T47D (cell line): ENCODE results near the gene SOS1.

Source experiments
- DNase-seq, 2 experiments: peaks; one replicate each; pipeline versions ENCODE4 v3.0.0 to v3.0.0-alpha.2; 2011 to 2012; ENCODE audit warnings: low read depth in 1 of 2, low spot score in 1 of 2
- JUND ChIP-seq: IDR thresholded peaks from 2 replicates; pipeline ENCODE4 v1.6.1; 2012; ENCODE audit warnings: low read depth
- in situ Hi-C: cut with HindIII; loops from 2 replicates; pipeline ENCODE4 v1.10.0; 2016; ENCODE audit warnings: low sequenced_read_pairs, low pct_unique_long_range_greater_than_20kb

The SOS1 gene

GRCh38 chr2:39133215-39133851, 12.5 kb upstream of the SOS1 start:
- in situ Hi-C loops, result no loop called here
- DNase-seq, result no peak
- no peak for TF ChIP-seq JUND

GRCh38 chr2:39128919-39129391, 8.1 kb upstream of the SOS1 start:
- in situ Hi-C loops, result no loop called here
- DNase-seq, result no peak
- TF ChIP-seq JUND, result no peak

DNA sequence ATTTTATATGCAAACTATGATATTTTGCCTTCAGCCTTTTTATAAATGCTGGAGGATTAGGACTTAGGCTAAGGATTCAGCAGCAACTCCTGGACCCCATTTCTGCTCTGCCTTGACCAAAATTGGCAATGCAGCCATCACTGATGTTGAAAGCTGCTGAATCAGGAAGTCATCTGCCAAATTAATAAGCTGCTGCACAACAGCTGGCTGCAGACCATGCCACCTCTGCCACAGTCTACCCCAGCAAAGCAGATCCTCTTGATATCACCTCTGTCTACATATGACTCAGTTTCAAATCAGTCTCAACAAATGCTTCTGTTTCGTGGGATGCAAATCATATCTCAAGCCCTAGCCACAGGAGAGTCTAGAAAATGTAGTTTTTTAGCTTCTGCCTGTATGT, 7.1 kb upstream of the SOS1 start:
- no peak for DNase-seq
- no peak for TF ChIP-seq JUND
- in situ Hi-C loops, result no loop called here

DNA sequence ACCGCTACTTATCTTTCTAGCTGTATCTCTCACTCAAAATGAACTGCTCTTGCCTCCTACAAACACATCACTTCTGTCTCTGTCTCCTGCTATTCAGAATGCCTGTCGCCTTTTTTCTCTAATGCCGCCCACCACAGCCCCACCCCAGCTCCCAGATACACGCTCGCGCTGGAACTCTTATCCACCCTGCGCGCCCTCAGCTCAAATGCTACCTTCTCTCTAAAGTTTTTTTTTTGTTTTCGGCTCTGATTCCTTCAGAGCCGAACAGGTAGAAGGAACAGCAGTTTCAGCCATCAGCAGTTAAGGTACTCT, 3.9 kb upstream of the SOS1 start:
- DNase-seq, result no peak
- in situ Hi-C loops, result no loop called here
- TF ChIP-seq JUND, result no peak

DNA sequence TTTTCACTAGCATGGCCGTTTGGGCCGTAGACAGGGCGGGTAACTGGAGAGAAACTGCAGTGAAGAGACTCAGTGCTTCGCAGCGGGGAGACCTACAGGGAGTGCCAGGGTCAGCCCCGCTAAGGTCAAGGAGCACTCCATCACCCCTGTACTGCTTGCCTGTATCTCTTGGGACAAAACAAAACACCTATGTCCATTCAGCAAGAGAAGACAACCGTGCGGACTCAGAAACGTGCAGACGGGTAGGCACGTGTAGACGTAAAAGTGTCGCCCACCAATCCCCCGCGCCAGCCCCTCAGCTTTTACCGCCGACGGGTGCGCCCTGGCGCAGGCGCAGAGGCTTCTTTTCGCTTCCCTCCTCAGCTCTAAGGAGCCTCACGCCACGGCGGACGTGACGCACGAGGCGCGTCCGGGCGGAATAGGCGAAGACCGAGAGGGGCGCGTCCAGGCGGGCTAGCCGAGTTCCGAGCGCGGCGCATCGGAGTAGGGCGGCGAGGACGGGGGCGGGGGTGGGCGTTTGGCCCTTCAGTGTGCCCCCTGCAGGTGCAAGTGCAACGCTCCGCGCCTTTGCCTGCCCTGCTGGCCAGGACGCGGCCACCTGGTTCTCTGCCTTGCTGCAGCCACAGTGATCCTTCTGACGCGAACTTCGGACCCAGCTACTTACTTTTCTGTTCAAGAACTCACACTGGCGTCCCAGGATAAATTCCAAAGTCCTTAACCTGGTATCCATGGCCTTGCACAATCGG, 3.3 kb upstream of the SOS1 start:
- TF ChIP-seq JUND, result no peak
- peak; percentile 35 to 93 for DNase-seq
- in situ Hi-C loops, result no loop called here

GRCh38 chr2:39123436-39123999, 2.7 kb upstream of the SOS1 start:
- no peak for TF ChIP-seq JUND
- in situ Hi-C loops, result no loop called here
- no peak for DNase-seq

GRCh38 chr2:39121523-39122063, 742 bp upstream of the SOS1 start:
- no peak for DNase-seq
- TF ChIP-seq JUND, result no peak
- in situ Hi-C loops, result no loop called here

DNA sequence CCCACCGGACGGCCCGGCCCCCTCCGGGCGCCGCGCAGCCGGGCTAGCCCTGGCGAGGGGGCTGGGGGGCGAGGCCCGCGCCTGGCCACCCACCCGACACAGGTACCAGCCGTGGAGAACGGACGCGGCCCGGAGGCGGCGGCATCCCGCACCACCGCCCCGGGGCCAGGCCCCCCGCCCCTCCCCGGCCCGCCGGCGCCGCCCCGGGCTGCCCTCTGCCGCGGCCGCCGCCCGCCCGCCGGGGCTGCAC, 405 bp downstream of the SOS1 start:
- no peak for TF ChIP-seq JUND
- no peak for DNase-seq
- in situ Hi-C loops, result no loop called here

GRCh38 chr2:39119732-39120520, 925 bp downstream of the SOS1 start:
- no peak for TF ChIP-seq JUND
- peak; percentile 43 to 73 for DNase-seq
- in situ Hi-C loops, result no loop called here

DNA sequence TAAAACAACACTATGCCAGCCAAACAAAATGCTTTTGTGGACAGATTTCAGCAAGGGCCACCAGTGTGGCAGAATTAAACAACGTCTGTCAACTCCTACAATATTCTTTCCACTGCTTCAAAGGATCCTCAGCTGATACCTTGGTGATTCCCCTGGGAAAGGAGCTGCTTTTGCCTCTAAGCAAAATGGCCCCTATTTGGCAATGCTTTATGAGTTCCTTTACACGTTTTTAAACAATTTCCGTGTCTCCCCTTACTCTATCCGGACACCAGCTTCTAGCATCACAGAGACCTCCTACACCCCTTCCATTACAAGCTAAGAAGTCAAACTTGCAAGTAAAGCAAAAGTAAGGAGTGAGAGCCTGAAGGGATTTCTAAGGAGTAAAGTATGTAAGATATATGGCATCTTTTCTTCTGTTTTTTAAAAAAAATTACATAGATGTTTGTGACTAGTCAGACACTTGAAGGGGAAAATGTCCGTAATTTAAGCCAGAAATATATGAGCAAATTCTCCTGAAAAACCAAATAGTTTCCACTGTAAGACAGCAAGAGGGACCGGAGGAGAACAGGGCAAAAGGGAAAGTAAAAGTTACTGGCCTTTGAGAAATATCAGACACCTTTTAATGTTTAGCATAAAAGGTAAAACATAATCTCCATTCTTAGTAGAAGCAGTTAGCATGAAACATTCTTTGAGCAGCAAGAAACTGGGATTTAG, 1.9 kb downstream of the SOS1 start:
- DNase-seq, result no peak
- in situ Hi-C loops, result no loop called here
- TF ChIP-seq JUND, result no peak

- TF ChIP-seq JUND, result no peak
- in situ Hi-C loops, result no loop called here
- DNase-seq, result no peak
Observed at GRCh38 chr2:39115556-39115955, 5.3 kb downstream of the SOS1 start.

GRCh38 chr2:39114771-39115170, 6.1 kb downstream of the SOS1 start:
- TF ChIP-seq JUND, result no peak
- DNase-seq, result no peak
- in situ Hi-C loops, result no loop called here
